Measurements from ENCODE around the gene CMTM4.
"Not testable (repeated sequence)": the region's sequence is repeated elsewhere in the genome, so short reads cannot be mapped to it uniquely, and the experiment has no call there.

Gene CMTM4

DNA sequence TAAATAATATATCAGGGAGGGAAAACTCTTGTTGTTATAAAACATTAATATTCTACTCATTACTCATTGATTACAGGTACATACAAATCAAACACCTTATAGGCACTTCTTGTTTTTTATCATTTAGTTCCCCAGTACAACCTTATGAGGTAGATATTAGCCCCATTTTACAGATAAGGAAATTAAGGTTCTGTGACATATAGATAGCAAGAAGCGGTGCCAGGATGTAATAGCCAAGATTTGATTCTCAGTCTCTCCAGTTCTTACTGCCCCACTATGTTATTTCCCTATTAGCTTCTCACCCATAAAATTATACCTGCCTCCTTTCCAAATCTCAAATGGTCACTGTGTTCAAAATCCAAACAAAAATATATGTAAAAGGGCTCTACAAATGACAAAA lies 55.2 kb downstream of the CMTM4 start:
- DNase-seq (ENCODE audit: low read depth) = no peak

DNA sequence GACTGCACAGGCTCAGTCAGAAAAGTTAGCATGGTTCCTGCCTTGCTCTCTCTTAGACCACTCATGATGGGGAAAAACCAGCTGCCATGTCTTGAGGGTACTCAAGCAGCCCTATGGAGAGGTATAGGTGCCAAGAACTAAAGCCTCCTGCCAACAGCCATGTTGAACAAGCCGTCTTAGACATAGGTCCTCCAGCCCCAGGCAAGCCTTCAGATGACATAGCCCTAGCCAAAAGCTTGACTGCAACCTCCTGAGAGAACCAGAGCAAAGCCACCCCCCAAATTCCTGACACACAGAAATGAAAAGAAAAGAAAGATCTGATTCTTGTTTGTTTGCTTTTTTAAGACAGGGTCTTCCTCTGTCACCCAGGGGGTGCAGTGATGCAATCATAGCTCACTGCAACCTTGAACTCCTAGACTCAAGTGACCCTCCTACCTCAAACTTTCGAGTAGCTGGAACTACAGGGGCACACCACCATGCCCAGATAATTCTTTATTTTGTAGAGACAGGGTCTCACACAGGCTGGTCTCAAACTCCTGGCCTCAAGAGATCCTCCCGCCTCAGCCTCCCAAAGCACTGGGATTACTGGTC lies 55.7 kb downstream of the CMTM4 start:
- DNase-seq (ENCODE audit: low read depth) = no peak

DNA sequence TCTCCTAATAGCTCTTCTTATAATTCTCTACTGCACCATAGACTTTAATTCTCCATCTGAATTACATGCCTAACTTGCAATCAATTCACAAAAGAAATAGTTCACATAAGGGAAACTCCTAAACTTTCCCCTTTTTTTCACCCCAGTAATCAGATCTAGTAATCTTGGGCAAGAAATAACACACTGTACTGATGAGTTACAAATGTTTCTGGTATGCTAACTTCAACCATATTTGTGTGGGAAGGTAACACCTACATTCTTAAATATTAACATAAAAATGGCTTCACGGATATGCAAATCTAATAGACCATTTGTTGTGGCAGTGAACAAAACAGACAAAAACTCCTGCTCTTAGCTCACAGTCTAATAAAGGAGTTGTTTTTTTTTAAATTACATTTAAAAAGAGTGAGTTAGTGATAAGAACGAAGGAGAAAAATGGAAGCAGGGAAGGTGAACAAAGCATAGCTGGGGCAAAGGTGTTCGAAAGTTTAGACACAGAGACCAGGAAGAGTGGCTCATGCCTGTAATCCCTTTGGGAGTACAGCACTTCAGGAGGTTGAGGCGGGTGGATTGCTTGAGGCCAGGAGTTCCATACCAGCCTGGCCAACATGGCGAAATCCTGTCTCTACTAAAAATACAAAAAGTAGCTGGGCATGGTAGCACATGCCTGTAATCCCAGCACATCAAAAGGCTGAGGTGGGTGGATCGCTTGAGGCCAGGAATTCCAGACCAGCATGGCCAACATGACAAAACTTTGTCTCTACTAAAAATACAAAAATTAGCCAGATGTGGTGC lies 57.3 kb downstream of the CMTM4 start:
- no peak for DNase-seq (ENCODE audit: low read depth)

DNA sequence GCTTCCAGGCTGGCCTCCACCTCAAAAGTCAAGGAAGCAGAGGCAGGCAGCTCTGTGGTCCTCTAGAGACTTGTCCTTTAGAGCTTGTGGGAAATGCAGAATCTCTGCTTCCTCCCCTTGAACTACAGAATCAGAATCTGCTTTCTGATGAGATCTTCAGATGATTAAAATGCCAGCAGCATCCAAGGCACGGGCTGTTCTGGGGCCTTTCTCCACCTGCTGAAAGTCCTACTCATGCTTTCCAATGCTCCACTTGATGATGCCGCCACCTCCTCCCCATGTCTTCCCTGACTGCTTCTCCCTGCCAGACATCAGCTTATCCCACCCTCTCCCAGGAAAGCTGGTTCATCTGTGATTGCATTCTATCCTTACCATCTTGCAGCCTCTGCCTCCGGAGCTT lies 58.7 kb downstream of the CMTM4 start:
- no peak for DNase-seq (ENCODE audit: low read depth)

DNA sequence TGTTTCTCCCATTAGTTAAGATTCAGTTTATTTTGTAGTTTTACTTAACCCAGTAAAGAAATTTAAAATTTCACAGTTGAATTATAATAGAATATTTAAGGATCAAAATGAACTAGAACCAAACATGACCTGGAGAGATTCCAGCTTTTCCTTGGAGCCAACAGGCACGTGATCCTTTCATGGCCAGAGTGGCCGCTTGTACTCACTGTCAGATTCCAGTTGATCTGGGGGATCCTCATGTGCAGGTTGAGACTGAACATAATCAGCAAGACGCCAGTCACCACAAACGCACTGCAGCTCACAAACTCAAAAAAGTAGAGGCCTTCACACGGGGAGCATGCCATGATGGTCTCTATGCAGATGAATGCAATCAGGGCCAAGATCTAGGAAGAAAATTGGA lies 60.3 kb downstream of the CMTM4 start:
- DNase-seq (ENCODE audit: low read depth) = no peak

DNA sequence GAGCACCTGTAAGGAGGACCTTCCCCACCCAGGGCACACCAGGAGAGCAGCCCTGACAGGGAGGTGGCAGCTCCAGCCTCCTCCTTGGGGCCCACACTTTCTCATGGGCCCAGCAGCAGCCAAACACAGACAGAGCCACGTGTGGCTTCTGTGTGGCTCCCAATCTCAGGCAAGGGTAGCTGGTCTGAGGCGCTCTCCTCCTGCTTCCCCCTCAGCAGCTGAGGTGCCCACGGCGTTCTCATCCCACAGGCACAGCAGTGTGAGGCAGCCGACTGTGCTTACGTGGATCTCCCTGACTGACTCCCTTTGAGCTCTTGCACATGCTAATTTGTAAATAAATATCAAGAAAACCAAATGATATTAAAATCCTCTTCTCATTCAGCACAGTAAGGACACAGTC lies 61.1 kb downstream of the CMTM4 start:
- no peak for DNase-seq (ENCODE audit: low read depth)

DNA sequence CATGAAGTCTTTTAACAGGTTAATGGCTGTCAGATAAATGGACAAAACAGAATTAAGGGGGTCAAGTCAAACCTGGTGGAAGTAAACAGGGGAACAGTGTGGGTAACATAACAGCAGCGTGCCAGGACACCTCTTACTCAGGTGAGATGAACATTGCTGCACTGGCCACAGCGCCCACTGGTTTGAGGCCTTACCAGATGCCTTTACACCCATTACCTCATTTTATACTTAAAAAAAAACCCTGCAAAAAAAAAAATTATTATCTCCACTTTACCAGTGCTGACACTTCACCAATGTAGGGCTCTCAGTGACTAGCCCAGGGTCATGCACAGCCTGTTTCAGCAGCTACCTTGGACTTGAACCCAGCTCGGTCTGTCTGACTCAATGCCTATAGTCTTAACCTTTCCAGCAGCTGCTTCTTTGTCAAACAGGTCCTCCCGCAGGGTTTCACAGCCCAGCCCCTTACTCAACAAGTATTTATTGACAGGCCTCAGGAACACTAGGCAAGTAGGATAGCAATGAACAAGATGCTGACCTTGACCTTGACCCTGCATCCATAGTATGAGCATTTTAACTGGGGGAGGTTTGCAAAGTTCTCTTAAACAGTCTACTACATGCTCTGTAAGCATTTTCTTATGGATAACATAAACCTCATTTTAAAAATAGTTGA lies 61.9 kb downstream of the CMTM4 start:
- DNase-seq (ENCODE audit: low read depth) = no peak

DNA sequence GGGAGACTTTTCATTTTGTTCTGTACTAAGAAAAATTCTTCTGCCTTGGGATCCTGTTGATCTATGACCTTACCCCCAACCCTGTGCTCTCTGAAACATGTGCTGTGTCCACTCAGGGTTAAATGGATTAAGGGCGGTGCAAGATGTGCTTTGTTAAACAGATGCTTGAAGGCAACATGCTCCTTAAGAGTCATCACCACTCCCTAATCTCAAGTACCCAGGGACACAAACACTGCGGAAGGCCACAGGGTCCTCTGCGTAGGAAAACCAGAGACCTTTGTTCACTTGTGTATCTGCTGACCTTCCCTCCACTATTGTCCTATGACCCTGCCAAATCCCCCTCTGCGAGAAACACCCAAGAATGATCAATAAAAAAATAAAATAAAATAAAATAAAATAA lies 65.0 kb downstream of the CMTM4 start:
- not testable (repeated sequence) for DNase-seq (ENCODE audit: low read depth)

DNA sequence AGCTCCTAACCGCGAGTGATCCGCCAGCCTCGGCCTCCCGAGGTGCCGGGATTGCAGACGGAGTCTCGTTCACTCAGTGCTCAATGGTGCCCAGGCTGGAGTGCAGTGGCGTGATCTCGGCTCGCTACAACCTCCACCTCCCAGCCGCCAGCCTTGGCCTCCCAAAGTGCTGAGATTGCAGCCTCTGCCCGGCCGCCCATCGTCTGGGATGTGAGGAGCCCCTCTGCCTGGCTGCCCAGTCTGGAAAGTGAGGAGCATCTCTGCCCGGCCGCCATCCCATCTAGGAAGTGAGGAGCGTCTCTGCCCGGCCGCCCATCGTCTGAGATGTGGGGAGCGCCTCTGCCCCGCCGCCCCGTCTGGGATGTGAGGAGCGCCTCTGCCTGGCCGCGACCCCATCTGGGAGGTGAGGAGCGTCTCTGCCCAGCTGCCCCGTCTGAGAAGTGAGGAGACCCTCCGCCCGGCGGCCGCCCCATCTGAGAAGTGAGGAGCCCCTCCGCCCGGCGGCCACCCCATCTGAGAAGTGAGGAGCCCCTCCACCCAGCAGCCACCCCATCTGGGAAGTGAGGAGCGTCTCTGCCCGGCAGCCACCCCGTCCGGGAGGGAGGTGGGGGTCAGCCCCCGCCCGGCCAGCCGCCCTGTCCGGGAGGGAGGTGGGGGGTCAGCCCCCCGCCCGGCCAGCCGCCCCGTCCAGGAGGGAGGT lies 65.8 kb downstream of the CMTM4 start:
- not testable (repeated sequence) for DNase-seq (ENCODE audit: low read depth)

DNA sequence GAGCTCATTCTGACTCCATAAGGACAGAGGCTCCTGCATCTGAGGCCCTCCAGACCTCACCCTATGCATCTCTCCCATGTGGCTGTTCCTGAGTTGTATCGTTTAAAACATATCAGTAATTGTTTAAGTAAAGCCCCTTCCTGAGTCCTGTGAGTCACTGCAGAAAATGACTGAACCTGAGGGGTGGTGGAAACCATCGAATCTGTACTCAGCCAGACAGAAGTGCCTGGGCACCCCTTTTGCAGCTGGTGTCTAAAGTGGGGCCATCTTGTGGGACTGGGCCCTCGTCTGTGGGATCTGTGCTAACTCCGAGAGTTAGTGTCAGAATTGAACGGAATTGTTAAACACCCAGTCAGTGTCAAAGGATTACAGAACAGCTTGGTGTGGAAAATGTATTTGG lies 66.7 kb downstream of the CMTM4 start:
- DNase-seq (ENCODE audit: low read depth) = no peak

DNA sequence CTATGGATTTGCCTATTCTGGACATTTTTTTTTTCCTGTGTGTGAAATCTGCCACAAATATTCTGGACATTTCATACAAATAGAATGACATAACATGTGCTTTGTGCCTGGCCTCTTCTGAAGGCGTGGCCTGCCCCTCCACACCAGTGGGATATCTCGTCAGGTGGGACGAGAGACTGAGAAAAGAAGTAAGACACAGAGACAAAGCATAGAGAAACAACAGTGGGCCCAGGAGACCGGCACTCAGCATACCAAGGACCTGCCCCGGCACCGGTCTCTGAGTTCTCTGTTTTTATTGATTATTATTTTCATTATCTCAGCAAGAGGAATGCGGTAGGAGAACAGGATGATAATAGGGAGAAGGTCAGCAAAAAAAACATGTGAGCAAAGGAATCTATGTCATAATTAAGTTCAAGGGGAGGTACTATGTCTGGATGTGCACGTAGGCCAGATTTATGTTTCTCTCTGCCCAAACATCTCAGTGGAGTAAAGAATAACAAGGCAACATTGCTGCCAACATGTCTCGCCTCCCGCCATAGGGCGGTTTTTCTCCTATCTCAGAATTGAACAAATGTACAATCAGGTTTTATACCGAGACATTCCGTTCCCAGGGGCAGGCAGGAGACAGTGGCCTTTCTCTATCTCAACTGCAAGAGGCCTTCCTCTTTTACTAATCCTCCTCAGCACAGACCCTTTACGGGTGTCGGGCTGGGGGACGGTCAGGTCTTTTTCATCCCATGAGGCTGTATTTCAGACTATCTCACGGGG lies 68.7 kb downstream of the CMTM4 start:
- DNase-seq (ENCODE audit: low read depth) = not testable (repeated sequence)

DNA sequence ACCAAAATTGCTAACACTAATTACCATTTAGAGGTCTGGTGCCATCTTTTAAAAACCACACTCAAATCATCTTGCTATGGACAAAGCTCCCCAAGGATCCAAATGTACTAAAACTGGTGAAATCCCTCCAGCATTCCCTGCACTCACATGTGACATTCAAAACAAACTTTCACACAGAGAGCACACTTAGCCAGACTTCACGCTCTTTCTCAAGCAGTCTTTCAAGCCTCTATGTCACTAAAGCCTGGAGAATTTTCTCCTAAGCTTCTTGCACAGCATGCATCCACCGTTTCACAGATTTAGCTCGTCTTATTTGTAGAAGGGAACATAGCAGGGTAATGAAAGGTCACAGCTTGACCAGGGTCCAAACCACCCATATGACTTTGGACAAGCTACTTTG lies 72.8 kb downstream of the CMTM4 start:
- DNase-seq (ENCODE audit: low read depth) = no peak

DNA sequence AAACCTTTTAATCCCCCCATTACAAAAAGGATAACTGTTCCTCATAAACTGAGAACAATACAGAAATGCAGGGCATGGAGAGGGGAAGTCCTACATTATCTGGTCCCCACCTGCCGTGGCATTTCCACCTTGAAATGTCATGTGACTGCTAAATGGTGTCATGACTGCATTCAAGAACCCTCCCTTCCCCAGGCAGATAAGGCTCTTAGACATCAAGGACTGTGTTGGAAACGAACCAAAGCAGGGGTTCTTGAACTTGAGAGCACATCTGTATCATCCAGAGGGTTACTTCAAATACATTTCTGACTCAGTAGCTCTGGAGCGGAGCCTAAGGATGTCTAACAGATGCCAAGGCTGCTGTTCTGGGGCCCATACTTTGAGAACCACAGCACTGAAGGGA lies 73.7 kb downstream of the CMTM4 start:
- DNase-seq (ENCODE audit: low read depth) = no peak

DNA sequence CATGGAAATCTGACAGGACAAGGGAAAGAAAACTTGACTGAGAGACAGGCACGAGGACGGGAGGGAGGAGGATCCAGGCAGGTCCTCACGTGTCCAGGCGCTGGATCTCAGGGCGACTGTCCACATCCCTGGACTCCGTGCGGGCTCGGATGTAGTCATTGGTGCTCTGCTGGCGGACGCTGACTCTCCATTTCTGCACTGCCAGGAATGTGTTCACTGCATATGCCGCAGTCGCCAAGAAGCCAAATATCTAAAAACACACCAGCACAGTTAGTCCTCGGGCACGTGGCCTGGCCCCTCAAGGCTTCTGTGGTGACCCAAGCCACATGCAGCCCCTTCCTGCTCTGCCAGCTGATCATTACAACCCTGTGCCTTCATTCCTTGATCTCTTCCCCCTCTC lies 74.6 kb downstream of the CMTM4 start:
- DNase-seq (ENCODE audit: low read depth) = no peak

DNA sequence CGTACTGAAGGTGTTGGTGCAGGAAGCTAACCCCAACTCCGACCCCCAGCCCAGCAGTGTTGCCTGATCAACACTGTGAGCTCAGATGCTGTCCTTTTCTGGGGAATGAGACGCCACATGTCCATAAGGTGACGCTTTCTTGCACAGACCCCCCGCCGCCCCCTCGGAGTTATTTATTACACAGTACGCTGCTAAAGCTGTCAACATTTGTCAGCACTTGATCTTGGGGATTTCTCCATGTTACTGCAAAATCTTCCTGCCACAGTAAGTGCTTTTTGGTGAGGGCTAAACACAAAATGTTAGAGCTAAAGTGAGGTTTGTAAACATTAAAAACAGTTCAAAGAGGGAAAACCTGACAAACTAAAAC lies 76.1 kb downstream of the CMTM4 start:
- no peak for DNase-seq (ENCODE audit: low read depth)

DNA sequence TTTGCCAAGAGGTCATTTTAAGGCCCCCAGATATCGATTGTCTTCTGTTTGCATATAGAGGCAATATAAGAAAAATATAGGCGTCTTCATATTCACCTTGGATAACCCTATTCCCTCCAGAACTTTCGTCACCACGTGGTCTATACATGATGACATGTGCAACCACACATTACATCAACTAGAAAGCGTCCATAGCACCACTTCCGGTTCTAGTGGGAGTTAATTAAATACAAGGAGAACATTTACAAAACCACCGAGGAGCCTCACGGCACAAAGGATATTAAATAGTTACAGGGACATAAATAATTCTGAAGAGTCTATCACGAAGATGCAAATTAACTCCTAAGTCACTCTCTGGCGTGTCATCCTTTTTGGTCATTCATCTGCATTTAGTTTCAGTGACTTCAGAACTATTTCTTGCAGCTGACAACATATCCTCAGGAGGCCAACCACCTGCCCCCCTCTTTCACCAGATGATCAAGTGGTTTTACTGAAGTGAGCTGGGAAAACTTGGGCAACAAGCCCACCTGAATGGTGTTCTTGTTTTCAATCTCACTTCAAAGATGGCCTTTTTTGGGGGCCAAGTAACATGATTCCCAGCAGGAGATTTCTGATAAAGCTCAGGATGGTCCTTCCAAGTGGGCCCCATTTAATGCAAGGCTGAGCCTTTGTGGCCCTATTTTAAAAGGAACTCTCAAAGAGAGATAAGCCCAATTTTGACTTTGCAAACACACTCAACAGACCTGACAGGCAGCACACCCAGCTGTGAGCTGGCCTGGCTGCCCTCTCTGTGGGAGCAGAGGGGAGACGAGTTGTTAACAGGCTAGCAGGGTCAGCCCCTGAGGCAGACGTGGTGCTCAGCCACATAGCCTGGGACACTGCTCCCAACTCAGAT lies 76.8 kb downstream of the CMTM4 start:
- DNase-seq (ENCODE audit: low read depth) = peak; percentile 71

DNA sequence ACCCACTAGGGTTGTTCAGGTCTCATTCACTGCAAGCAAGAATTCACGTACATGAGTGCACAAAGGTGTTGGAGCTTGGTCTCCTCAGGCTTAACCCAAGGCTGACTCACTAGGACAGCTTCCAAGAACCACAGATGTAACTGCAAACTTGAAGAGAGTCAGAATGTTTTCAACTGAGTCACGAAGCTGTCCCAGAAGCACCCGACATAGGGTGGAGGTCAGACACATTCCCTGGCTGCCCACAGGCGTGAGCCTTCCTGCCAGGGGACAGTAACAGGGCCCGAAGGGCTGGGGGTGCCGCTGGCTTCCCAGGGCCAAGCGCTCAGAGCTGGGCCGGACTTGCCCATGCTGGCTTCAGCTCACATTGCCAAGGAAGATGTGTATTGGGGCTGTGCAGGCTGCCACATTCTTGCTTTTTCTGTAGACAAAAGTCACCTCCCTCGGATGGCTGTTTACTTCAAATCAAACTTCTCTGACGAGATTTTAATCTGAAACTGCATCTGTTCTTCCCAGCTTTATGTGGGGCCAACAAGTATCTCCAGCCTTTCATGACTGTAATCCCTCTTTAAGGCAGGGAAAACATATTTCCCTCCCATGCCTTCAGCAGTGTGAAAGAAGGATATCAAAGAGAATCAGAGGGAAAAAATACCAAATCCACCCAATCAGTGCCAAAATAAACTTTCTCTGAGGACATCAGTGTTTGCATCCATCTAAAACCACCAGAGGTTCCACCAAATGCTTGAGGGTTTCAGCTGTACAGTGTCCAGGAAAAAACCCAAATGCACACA lies 77.8 kb downstream of the CMTM4 start:
- peak; percentile 96 for DNase-seq (ENCODE audit: low read depth)

DNA sequence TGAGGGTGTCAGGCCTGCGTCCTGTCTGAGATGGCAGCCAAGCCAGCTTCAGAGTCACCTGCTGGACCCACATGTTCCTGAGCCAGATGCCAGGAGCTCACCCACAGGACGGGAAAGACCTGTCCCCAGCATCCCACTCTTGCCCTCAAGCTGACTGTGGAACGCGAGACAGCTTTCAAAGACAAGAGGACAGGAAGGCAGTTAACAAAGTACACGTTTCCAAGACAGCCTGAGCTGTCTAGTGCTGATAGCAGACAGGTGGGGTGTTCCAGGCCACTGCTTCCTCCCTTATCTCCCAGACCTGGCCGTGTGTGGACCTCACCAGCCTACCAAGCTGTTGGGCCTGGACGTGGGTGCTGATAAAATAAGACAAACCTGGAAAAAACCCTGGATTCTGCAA lies 78.8 kb downstream of the CMTM4 start:
- DNase-seq (ENCODE audit: low read depth) = no peak

DNA sequence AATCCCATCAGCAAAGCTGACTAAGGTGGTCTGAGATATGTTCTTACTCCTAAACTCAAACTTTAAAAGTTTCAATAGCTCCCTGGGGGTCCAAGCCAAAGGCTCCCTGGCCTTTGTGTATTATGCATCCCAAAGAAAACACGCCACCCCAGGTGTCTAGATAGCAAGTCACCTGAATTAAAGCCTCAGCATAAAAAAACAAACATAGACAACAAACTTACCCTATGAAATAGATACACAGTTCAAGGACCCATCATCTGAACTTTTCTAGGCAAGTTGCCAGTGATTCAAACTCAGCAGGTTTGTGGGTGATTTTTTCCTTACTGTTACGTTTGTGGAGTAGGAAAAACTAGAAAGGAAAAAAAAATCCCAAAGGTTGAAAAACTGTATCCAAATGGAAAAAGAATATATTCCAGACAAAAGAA lies 79.5 kb downstream of the CMTM4 start:
- DNase-seq (ENCODE audit: low read depth) = no peak

DNA sequence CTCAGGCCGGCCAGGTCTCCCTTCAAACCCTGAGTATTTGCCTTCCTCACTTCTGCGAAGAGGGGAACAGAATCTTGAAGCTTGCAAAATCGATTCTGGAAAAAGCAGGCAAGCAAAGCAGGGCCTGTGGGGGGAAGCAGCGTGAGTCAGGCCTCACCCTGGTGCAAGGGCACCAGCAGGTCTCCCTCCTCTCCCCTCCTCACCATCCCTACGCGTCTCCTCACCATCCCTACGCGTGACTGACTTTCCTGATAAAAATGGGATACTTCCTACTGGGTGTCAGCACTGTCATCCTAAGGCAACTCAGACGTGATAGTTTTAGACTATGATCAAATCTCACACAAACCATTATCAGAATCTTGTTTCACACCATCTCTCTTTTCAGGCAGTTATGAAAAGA lies 80.0 kb downstream of the CMTM4 start:
- DNase-seq (ENCODE audit: low read depth) = no peak
